ENCODE data around the gene PIGQ. TPM values are rescaled to one million over a fixed set of nuclear protein-coding genes. Genes with fewer than 3 reads are reported as not detected.
A peak's percentile ranks its signal among the peaks of the same experiment; 100 is the strongest.

PIGQ gene
- total and polyA plus RNA-seq, 2 of the 8 experiments (the other 6 are each of a cell fraction or from before 2014, with no cell fraction given): 36.0 to 49.2 TPM

GRCh38 chr16:561957-562938, 7.5 kb upstream of the PIGQ start:
- H2AFZ ChIP-seq (ENCODE audit: low read length): no peak overlapping the region
- peaks cover 22 to 40% (median 32%) of the 10 kb centered on the region in 4 experiments; a peak in 6 of 7 replicates for H3K27me3 ChIP-seq (replicated peaks in 1 of 4; ENCODE audit: control insufficient read depth in 3 of 4, extremely low read depth in 1 of 4, insufficient read depth in 3 of 4, low read length in 3 of 4)
- H2BK12ac ChIP-seq (ENCODE audit: low read depth, low read length): peak overlapping the region; percentile 95; the same call in 1 of the 2 replicates
- no peak overlapping the region for H2BK20ac ChIP-seq (ENCODE audit: low read length)
- H3K79me1 ChIP-seq (ENCODE audit: low read depth, low read length): no peaks in the 10 kb centered on the region; the same call in 1 of the 2 replicates
- DNase-seq (ENCODE audit: low read depth in 1 of 2, low spot score in 2 of 2) (no peak), FAIRE-seq (no peak)
- 88% methylated on average over 43 of the region's 43 CpGs; no CpG with 5 or more reads in 1 of the 2 experiments for WGBS, 2 experiments (ENCODE audit: extremely low coverage in 1 of 2, insufficient coverage in 1 of 2, insufficient read length in 1 of 2, insufficient replicate concordance in 2 of 2, low coverage in 1 of 2, low lambda C conversion rate in 2 of 2, missing lambda C conversion rate in 1 of 2)
- H2BK120ac ChIP-seq (replicated peaks; ENCODE audit: low read depth, low read length): no peak overlapping the region
- ChIA-PET POLR2A (ENCODE audit: partially characterized antibody) (interaction anchor here (1.5 kb wide), 1 partner anchor 23 kb away, joined by 3 read pairs; no protein-coding TSS in a partner anchor), CTCF (ENCODE audit: partially characterized antibody) (interaction anchor here (0.7 to 1.4 kb wide), 4 partner anchors 23 to 170 kb away, joined by 3 read pairs; no protein-coding TSS in a partner anchor)
- no peaks in the 10 kb centered on the region for H3K9me3 ChIP-seq (ENCODE audit: insufficient read depth in 2 of 2, low read depth in 1 of 2, low read length in 1 of 2)
- no peak overlapping the region for H3K23ac ChIP-seq (ENCODE audit: insufficient read length)
- no peak overlapping the region for H4K5ac ChIP-seq (ENCODE audit: insufficient read length, low read depth, low read length)
- peaks cover 9% of the 10 kb centered on the region for H3K23me2 ChIP-seq (ENCODE audit: low read depth, low read length)
- H3K36me3 ChIP-seq (ENCODE audit: control insufficient read depth in 2 of 4, insufficient read depth in 4 of 4, low read length in 3 of 4): no peaks in the 10 kb centered on the region; a peak in 1 of 8 replicates
- no peak overlapping the region for H3K4me2 ChIP-seq (ENCODE audit: insufficient read depth in 1 of 2, low read depth in 2 of 2, low read length in 2 of 2)
- H3K4ac ChIP-seq (replicated peaks; ENCODE audit: insufficient read length, low read depth, low read length): peak overlapping the region; percentile 78
- no peak overlapping the region for H3K27ac ChIP-seq (ENCODE audit: low read depth, low read length)
- H3K9ac ChIP-seq (replicated peaks in 1 of 4; ENCODE audit: extremely low read depth in 1 of 4, low read depth in 3 of 4, low read length in 3 of 4): no peak overlapping the region; a peak in 1 of 7 replicates
- 0 out of 2 replicates have a peak overlapping the region, but pooled peaks have one; percentile 14 for H4K8ac ChIP-seq (ENCODE audit: extremely low read depth, insufficient read depth, low read length)
- peak overlapping the region; percentile 98 for H2BK15ac ChIP-seq (ENCODE audit: low read length)
- peaks cover 0 to 27% (median 13%) of the 10 kb centered on the region in 4 experiments; a peak in 4 of 7 replicates for H3K4me1 ChIP-seq (replicated peaks in 1 of 4; ENCODE audit: control insufficient read depth in 3 of 4, insufficient read depth in 4 of 4, low read length in 3 of 4)
- no peak overlapping the region for H3K56ac ChIP-seq (replicated peaks; ENCODE audit: insufficient read length, low read depth, low read length)
- H2BK5ac ChIP-seq (ENCODE audit: low read depth, low read length): 0 out of 2 replicates have a peak overlapping the region, but pooled peaks have one; percentile 30
- no peak overlapping the region for H3K18ac ChIP-seq (ENCODE audit: extremely low read depth, low read length)
- peak overlapping the region; percentile 100 for H2AK5ac ChIP-seq (ENCODE audit: low read depth, low read length)
- H4K20me1 ChIP-seq (replicated peaks in 1 of 2; ENCODE audit: control insufficient read depth in 1 of 2, insufficient read depth in 2 of 2, low read length in 2 of 2): peaks cover 0 to 3% of the 10 kb centered on the region in 2 experiments
- H3K4me3 ChIP-seq (ENCODE audit: extremely low read depth in 1 of 4, insufficient read depth in 2 of 4, low read depth in 3 of 4, low read length in 4 of 4): no peak overlapping the region
- H4K91ac ChIP-seq (replicated peaks; ENCODE audit: insufficient read length, low read length): peak overlapping the region; percentile 81
- H3K14ac ChIP-seq (ENCODE audit: insufficient read length): no peak overlapping the region
- no peaks in the 10 kb centered on the region for H3K79me2 ChIP-seq (ENCODE audit: control insufficient read depth in 1 of 2, insufficient read depth in 2 of 2, low read length in 2 of 2)
- TF ChIP-seq CBX8 (IDR thresholded peaks at IDR 0.05; ENCODE audit: borderline replicate concordance, low read depth, low read length): no peak
- no peak for TF ChIP-seq SRF (IDR thresholded peaks at IDR 0.05; ENCODE audit: low read depth, low read length)
- TF ChIP-seq TBP (IDR thresholded peaks at IDR 0.05; ENCODE audit: low read depth, low read length): no peak
- TF ChIP-seq RFX5 (IDR thresholded peaks at IDR 0.05; ENCODE audit: borderline replicate concordance, low read depth, low read length): no peak
- TF ChIP-seq CREB1 (IDR thresholded peaks at IDR 0.05): no peak
- TF ChIP-seq GTF2F1 (IDR thresholded peaks at IDR 0.05; ENCODE audit: borderline replicate concordance, low read depth, low read length): no peak
- TF ChIP-seq TAF1 (IDR thresholded peaks at IDR 0.05; ENCODE audit: low read depth, low read length): no peak
- TF ChIP-seq YY1 (IDR thresholded peaks at IDR 0.05; ENCODE audit: low read depth, low read length): no peak
- TF ChIP-seq CTBP2 (IDR thresholded peaks at IDR 0.05; ENCODE audit: borderline replicate concordance, insufficient read depth, insufficient read length, low read length): no peak
- TF ChIP-seq JUN (IDR thresholded peaks at IDR 0.05; ENCODE audit: low read depth, low read length): no peak
- TF ChIP-seq E2F6 (IDR thresholded peaks at IDR 0.05): no peak

Measured in H1 (cell line).